IMR-90 (cell line): ENCODE results near the gene ZNF23. TPM values are rescaled to one million over a fixed set of nuclear protein-coding genes. Genes with fewer than 3 reads are reported as not detected.

ENCODE experiments used
- ATAC-seq: fragments of 200-7000 bp; cut with Tn5 transposase; 2 replicates; pipeline ENCODE4 v1.9.1; 2020; ENCODE audit warnings: low read depth, mild to moderate bottlenecking, moderate library complexity
- BruUV-seq: library from RNA; stranded (reverse); fragments of 400-500 nt; replicated peaks from 2 replicates; lab custom pipeline; 2021; lab: Mats Ljungman, UMichigan
- CTCF ChIA-PET: fragments of 300-600 bp; formaldehyde crosslinking; extraction: SDS; loops from one replicate; lab custom pipeline; 2021; ENCODE audit warnings: antibody characterized with exemption; lab: Yijun Ruan, JAX
- POLR2A ChIA-PET: fragments of 300-600 bp; sonication (Branson Sonifier 250); formaldehyde crosslinking; loops from one replicate; lab custom pipeline; 2022; ENCODE audit warnings: antibody characterized with exemption; ENCODE audit not compliant: unreplicated experiment; lab: Charles Lee
- DNase-seq: peaks from one replicate; pipeline ENCODE4 v3.0.0; 2013
- H2AFZ ChIP-seq: replicated peaks from 2 replicates; pipeline ENCODE3; 2013; ENCODE audit warnings: low read length, mild to moderate bottlenecking; ENCODE audit not compliant: poor library complexity
- H2AK5ac ChIP-seq: 2 replicates; pipeline ENCODE4 v1.6.1; 2013; ENCODE audit warnings: low read depth, low read length, inconsistent platforms
- H2AK9ac ChIP-seq: replicated peaks from 2 replicates; pipeline ENCODE3; 2013; ENCODE audit warnings: mild to moderate bottlenecking, low read depth, low read length, moderate library complexity; ENCODE audit not compliant: poor library complexity
- H2BK120ac ChIP-seq: 2 replicates; pipeline ENCODE4 v1.6.1; 2013; ENCODE audit warnings: low read depth, low read length, inconsistent platforms
- H2BK15ac ChIP-seq: 3 replicates; pipeline ENCODE4 v1.6.1; 2013; ENCODE audit warnings: low read depth, low read length, inconsistent platforms
- H2BK20ac ChIP-seq: 2 replicates; pipeline ENCODE4 v1.6.1; 2013; ENCODE audit warnings: low read depth, mild to moderate bottlenecking, inconsistent platforms, low read length, moderate library complexity
- H2BK5ac ChIP-seq: 2 replicates; pipeline ENCODE4 v1.6.1; 2013; ENCODE audit warnings: mild to moderate bottlenecking, low read depth, low read length, inconsistent platforms; ENCODE audit not compliant: poor library complexity, severe bottlenecking
- H3K14ac ChIP-seq: replicated peaks from 2 replicates; pipeline ENCODE4 v1.6.1; 2013; ENCODE audit warnings: low read depth, low read length, inconsistent platforms
- H3K18ac ChIP-seq: 2 replicates; pipeline ENCODE4 v1.6.1; 2013; ENCODE audit warnings: low read depth, low read length, control low read depth
- H3K23ac ChIP-seq: 2 replicates; pipeline ENCODE4 v1.6.1; 2013; ENCODE audit warnings: low read depth, low read length, inconsistent platforms
- H3K27ac ChIP-seq: 2 replicates; pipeline ENCODE4 v1.5.1; 2013; ENCODE audit warnings: mild to moderate bottlenecking, control low read depth, low read length; ENCODE audit not compliant: insufficient read depth
- H3K27me3 ChIP-seq: 2 replicates; pipeline ENCODE4 v1.6.1; 2013; ENCODE audit warnings: low read length; ENCODE audit not compliant: control insufficient read depth, insufficient read depth
- H3K36me3 ChIP-seq: 2 replicates; pipeline ENCODE4 v1.6.1; 2013; ENCODE audit warnings: low read length, mixed read lengths; ENCODE audit not compliant: control insufficient read depth, insufficient read depth
- H3K4ac ChIP-seq: 2 replicates; pipeline ENCODE4 v1.6.1; 2013; ENCODE audit warnings: low read depth, low read length, inconsistent platforms
- H3K4me1 ChIP-seq: 2 replicates; pipeline ENCODE4 v1.6.1; 2013; ENCODE audit warnings: low read length, mixed read lengths; ENCODE audit not compliant: control insufficient read depth, insufficient read depth
- H3K4me2 ChIP-seq: 2 replicates; pipeline ENCODE4 v1.6.1; 2013; ENCODE audit warnings: low read depth, mild to moderate bottlenecking, control low read depth, low read length, moderate library complexity
- H3K4me3 ChIP-seq: 2 replicates; pipeline ENCODE4 v1.5.1; 2013; ENCODE audit warnings: low read depth, mild to moderate bottlenecking, control low read depth, low read length, moderate library complexity; ENCODE audit not compliant: insufficient read depth
- H3K56ac ChIP-seq: 2 replicates; pipeline ENCODE4 v1.6.1; 2013; ENCODE audit warnings: low read length, inconsistent platforms; ENCODE audit not compliant: insufficient read depth; ENCODE audit errors: extremely low read depth
- H3K79me1 ChIP-seq, 2 experiments: 2 replicates each; pipeline ENCODE4 v1.6.1; 2013; ENCODE audit warnings: low read length in 2 of 2, inconsistent platforms in 1 of 2, low read depth in 1 of 2
- H3K9ac ChIP-seq: 2 replicates; pipeline ENCODE4 v1.6.1; 2013; ENCODE audit warnings: low read depth, low read length, control low read depth
- H3K9me1 ChIP-seq: 2 replicates; pipeline ENCODE4 v1.6.1; 2013; ENCODE audit warnings: low read length, inconsistent platforms; ENCODE audit not compliant: insufficient read depth
- H3K9me3 ChIP-seq: 2 replicates; pipeline ENCODE4 v1.6.1; 2013; ENCODE audit warnings: low read length; ENCODE audit not compliant: control insufficient read depth, insufficient read depth
- H4K20me1 ChIP-seq: 2 replicates; pipeline ENCODE4 v1.6.1; 2013; ENCODE audit warnings: low read length, inconsistent platforms; ENCODE audit not compliant: insufficient read depth
- H4K5ac ChIP-seq: 2 replicates; pipeline ENCODE4 v1.6.1; 2013; ENCODE audit warnings: mild to moderate bottlenecking, low read depth, low read length, control low read depth
- H4K8ac ChIP-seq, 2 experiments: 2 replicates each; pipeline ENCODE4 v1.6.1; 2013; ENCODE audit warnings: low read depth in 2 of 2, low read length in 2 of 2, control low read depth in 1 of 2, inconsistent platforms in 1 of 2
- H4K91ac ChIP-seq: 2 replicates; pipeline ENCODE4 v1.6.1; 2013; ENCODE audit warnings: low read depth, low read length, inconsistent platforms; ENCODE audit not compliant: insufficient read depth
- NFE2L2 ChIP-seq: fragments of 150-350 bp; IDR thresholded peaks from 2 replicates; pipeline ENCODE4 v1.6.1; 2016; ENCODE audit warnings: low read depth, mild to moderate bottlenecking, low read length
- SMC3 ChIP-seq: fragments of 150-350 bp; IDR thresholded peaks from 2 replicates; pipeline ENCODE4 v1.6.1; 2016; ENCODE audit warnings: low read depth, mild to moderate bottlenecking, antibody characterized with exemption, low read length, moderate library complexity
- USF2 ChIP-seq: fragments of 150-350 bp; IDR thresholded peaks from 2 replicates; pipeline ENCODE4 v1.6.1; 2017; ENCODE audit warnings: mild to moderate bottlenecking, antibody characterized with exemption, low read length, low read depth
- WGBS, 2 experiments: methylation state at CpG; one replicate each; pipeline versions ENCODE4 v1.1.5 to v1.1.7; 2013; ENCODE audit warnings: missing lambda C conversion rate in 2 of 2; ENCODE audit not compliant: insufficient read length in 1 of 2; ENCODE audit errors: extremely low coverage in 2 of 2; 5-methylcytosine and 5-hydroxymethylcytosine counted together
- dilution Hi-C: fragments of 300-500 bp; cut with HindIII; formaldehyde crosslinking; loops from one replicate; pipeline ENCODE4 v1.14.3; 2018; ENCODE audit warnings: low sequenced_read_pairs; ENCODE audit not compliant: unreplicated experiment
- in situ Hi-C: fragments of 300-500 bp; cut with MboI; formaldehyde crosslinking; loops from 3 replicates; pipeline ENCODE4 v1.14.3; 2019; ENCODE audit warnings: low sequenced_read_pairs, inconsistent platforms, mixed read lengths
- intact Hi-C: fragments of 100-400 bp; cut with micrococcal nuclease; formaldehyde crosslinking; loops from 2 replicates; pipeline ENCODE4 v1.10.0; 2022
- polyA plus RNA-seq, 3 experiments: library from polyadenylated mRNA; depleted of rRNA; stranded (reverse); fragments of >200 nt; gene quantifications; 2 replicates each; pipeline ENCODE4 v1.2.3, GENCODE V29; 2012; ENCODE audit warnings: low replicate concordance in 1 of 3
- total RNA-seq: library from RNA; depleted of rRNA; stranded (reverse); fragments of >200 nt; gene quantifications from 2 replicates; pipeline ENCODE4 v1.2.3, GENCODE V29; 2012

Gene ZNF23
- total and polyA plus RNA-seq, 2 of the 4 experiments (the other 2 are of a cell fraction): 7.5 to 8.8 TPM

- H3K9me3 ChIP-seq: no peaks in the 10 kb centered on the region
- no peak overlapping the region for H2BK120ac ChIP-seq
- TF ChIP-seq NFE2L2 (no peak), USF2 (no peak), SMC3 (no peak)
- no peaks in the 10 kb centered on the region for H3K79me1 ChIP-seq
- H2BK5ac ChIP-seq: no peak overlapping the region
- no peak overlapping the region for H2BK15ac ChIP-seq
- no peak overlapping the region for H4K91ac ChIP-seq
- no peak overlapping the region for H3K9ac ChIP-seq
- peaks cover 8% of the 10 kb centered on the region for H3K27me3 ChIP-seq
- ChIA-PET CTCF (no interaction called here), POLR2A (no interaction called here)
- ATAC-seq (no peak), DNase-seq (no peak)
- no peak overlapping the region for H2AK9ac ChIP-seq
- BruUV-seq: no TSS peak
- intact Hi-C loops: no loop called here
- H4K5ac ChIP-seq: no peak overlapping the region
- H3K56ac ChIP-seq: no peak overlapping the region
- no peak overlapping the region for H2AK5ac ChIP-seq
- H4K8ac ChIP-seq: no peak overlapping the region
- no peak overlapping the region for H3K18ac ChIP-seq
- WGBS, 2 experiments: no CpG with 5 or more reads among the region's 6 CpGs
- in situ Hi-C loops: no loop called here
- H3K4me1 ChIP-seq: no peaks in the 10 kb centered on the region
- H3K9me1 ChIP-seq: no peaks in the 10 kb centered on the region
- no peak overlapping the region for H3K4me3 ChIP-seq
- no peaks in the 10 kb centered on the region for H4K20me1 ChIP-seq
- H3K36me3 ChIP-seq: no peaks in the 10 kb centered on the region
- no peak overlapping the region for H3K27ac ChIP-seq
- no peak overlapping the region for H2BK20ac ChIP-seq
- no peak overlapping the region for H3K23ac ChIP-seq
- no peak overlapping the region for H3K14ac ChIP-seq
- no peak overlapping the region for H3K4me2 ChIP-seq
- dilution Hi-C loops: no loop called here
- H2AFZ ChIP-seq: no peak overlapping the region
- no peak overlapping the region for H3K4ac ChIP-seq
Observed at GRCh38 chr16:71430744-71431143, 31.3 kb downstream of the ZNF23 start.
